ENCODE data around the gene CMC2. TPM values are rescaled to one million over a fixed set of nuclear protein-coding genes. Genes with fewer than 3 reads are reported as not detected.

Gene CMC2
- total RNA-seq, 1 donor from 2014 or later = 18.1 TPM

GRCh38 chr16:80990978-80991377, 15.7 kb downstream of the CMC2 start:
- Mint-ChIP-seq H3K27ac (no peak overlapping the region), H3K4me3 (no peak overlapping the region), H3K9me3 (no peaks in the 10 kb centered on the region), H3K4me1 (peaks cover 4% of the 10 kb centered on the region), H3K27me3 (no peaks in the 10 kb centered on the region), H3K36me3 (ENCODE audit: low read depth) (peaks cover 34% of the 10 kb centered on the region)
- ATAC-seq (ENCODE audit: low read depth) (no peak), DNase-seq (no peak)
- intact Hi-C loops (cut with micrococcal nuclease) = no loop called here
- no peak for TF ChIP-seq CTCF (IDR thresholded peaks at IDR 0.05)
- CTCF ChIA-PET = no interaction called here
- POLR2A ChIA-PET = no interaction called here

- POLR2A ChIA-PET = no interaction called here
- intact Hi-C loops (cut with micrococcal nuclease) = no loop called here
- Mint-ChIP-seq H3K27me3 (no peaks in the 10 kb centered on the region), H3K9me3 (no peaks in the 10 kb centered on the region), H3K4me3 (no peak overlapping the region), H3K4me1 (peaks cover 4% of the 10 kb centered on the region), H3K36me3 (ENCODE audit: low read depth) (peaks cover 33% of the 10 kb centered on the region), H3K27ac (no peak overlapping the region)
- CTCF ChIA-PET = no interaction called here
- DNase-seq = no peak
- TF ChIP-seq CTCF (IDR thresholded peaks at IDR 0.05) = no peak
- no peak for ATAC-seq (ENCODE audit: low read depth)
These were observed 16.1 kb downstream of the CMC2 start for GRCh38 chr16:80990577-80990976.

GRCh38 chr16:80989801-80990200, 16.9 kb downstream of the CMC2 start:
- intact Hi-C loops (cut with micrococcal nuclease) = no loop called here
- DNase-seq (no peak), ATAC-seq (ENCODE audit: low read depth) (no peak)
- Mint-ChIP-seq H3K27ac (no peak overlapping the region), H3K36me3 (ENCODE audit: low read depth) (peaks cover 36% of the 10 kb centered on the region), H3K27me3 (no peaks in the 10 kb centered on the region), H3K4me3 (no peak overlapping the region), H3K9me3 (no peaks in the 10 kb centered on the region), H3K4me1 (peaks cover 4% of the 10 kb centered on the region)
- ChIA-PET CTCF (no interaction called here), POLR2A (no interaction called here)
- TF ChIP-seq CTCF (IDR thresholded peaks at IDR 0.05) = no peak

GRCh38 chr16:80988756-80989155, 17.9 kb downstream of the CMC2 start:
- peaks cover 35% of the 10 kb centered on the region for H3K36me3 Mint-ChIP-seq (ENCODE audit: low read depth)

GRCh38 chr16:80986557-80986956, 20.1 kb downstream of the CMC2 start:
- no peaks in the 10 kb centered on the region for H3K27me3 Mint-ChIP-seq
- ChIA-PET POLR2A (no interaction called here), CTCF (no interaction called here)
- no peak for DNase-seq
- TF ChIP-seq CTCF (IDR thresholded peaks at IDR 0.05) = no peak
- no peak overlapping the region for H3K4me3 Mint-ChIP-seq
- peaks cover 32% of the 10 kb centered on the region for H3K36me3 Mint-ChIP-seq (ENCODE audit: low read depth)
- no peak overlapping the region for H3K27ac Mint-ChIP-seq
- no peak for ATAC-seq (ENCODE audit: low read depth)
- no peaks in the 10 kb centered on the region for H3K9me3 Mint-ChIP-seq
- intact Hi-C loops (cut with micrococcal nuclease) = no loop called here
- no peaks in the 10 kb centered on the region for H3K4me1 Mint-ChIP-seq

More at GRCh38 chr16:80988756-80989155, 17.9 kb downstream of the CMC2 start:
- H3K9me3 Mint-ChIP-seq = no peaks in the 10 kb centered on the region
- no peak overlapping the region for H3K27ac Mint-ChIP-seq
- H3K4me1 Mint-ChIP-seq = peaks cover 2% of the 10 kb centered on the region
- CTCF ChIA-PET = no interaction called here
- POLR2A ChIA-PET = no interaction called here
- H3K27me3 Mint-ChIP-seq = no peaks in the 10 kb centered on the region
- no peak overlapping the region for H3K4me3 Mint-ChIP-seq
- no peak for ATAC-seq (ENCODE audit: low read depth)
- intact Hi-C loops (cut with micrococcal nuclease) = no loop called here
- no peak for DNase-seq
- no peak for TF ChIP-seq CTCF (IDR thresholded peaks at IDR 0.05)
